Measurements from ENCODE around the gene IGF2. TPM values are rescaled to one million over a fixed set of nuclear protein-coding genes. Genes with fewer than 3 reads are reported as not detected.

Gene IGF2
- total and polyA plus RNA-seq, 2 donors (not counting 3 experiments of a cell fraction or from before 2014, with no cell fraction given), result 5.7 to 21.0 TPM

DNA sequence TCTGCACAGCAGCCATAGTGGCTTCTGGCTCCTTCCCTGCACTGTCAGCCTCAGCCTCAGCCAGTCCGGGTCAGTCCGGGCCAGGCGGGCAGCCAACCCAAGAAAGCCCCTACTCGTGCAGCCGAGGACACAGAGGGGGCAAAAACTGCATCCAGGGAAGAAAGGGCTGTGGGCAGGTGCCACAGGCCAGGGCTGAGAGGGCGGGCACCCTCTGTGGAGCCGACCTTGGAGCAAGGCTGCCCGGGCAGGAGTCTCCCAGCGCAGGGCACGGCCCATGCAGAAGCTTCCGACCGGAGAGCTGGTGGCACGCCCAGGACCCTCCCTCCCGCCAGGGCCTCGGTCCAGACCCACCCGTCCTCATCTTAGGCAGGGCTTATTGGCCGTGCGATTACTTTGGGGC lies 42.9 kb upstream of the IGF2 start:
- no TSS peak for BruUV-seq (replicated peaks)
- H3K4me3 ChIP-seq (replicated peaks in 1 of 3; ENCODE audit: insufficient read depth in 1 of 3, low read depth in 1 of 3, low read length in 3 of 3), result no peak overlapping the region
- H3K27ac ChIP-seq (ENCODE audit: insufficient read depth, low read depth, low read length), result no peak overlapping the region
- no peak for FAIRE-seq
- no peaks in the 10 kb centered on the region for H3K36me3 ChIP-seq (ENCODE audit: control insufficient read depth in 2 of 2, extremely low read depth in 1 of 2, insufficient read depth in 2 of 2, low read length in 2 of 2)
- H3K4me1 ChIP-seq (ENCODE audit: control insufficient read depth, extremely low read depth, insufficient read depth, low read length), result no peaks in the 10 kb centered on the region
- no peaks in the 10 kb centered on the region for H3K79me2 ChIP-seq (ENCODE audit: control insufficient read depth, insufficient read depth, low read length)
- no peaks in the 10 kb centered on the region for H3K9me3 ChIP-seq (replicated peaks; ENCODE audit: control insufficient read depth, insufficient read depth, low read length)
- H3K9ac ChIP-seq (replicated peaks; ENCODE audit: extremely low read depth, insufficient read depth, low read length), result no peak overlapping the region
- H3K4me2 ChIP-seq (ENCODE audit: insufficient read depth, low read length), result no peak overlapping the region
- no peak overlapping the region for H2AFZ ChIP-seq (ENCODE audit: low read depth, low read length)
- ChIA-PET CTCF (no interaction called here), POLR2A (no interaction called here)
- dilution Hi-C loops (cut with MboI; ENCODE audit: extremely low pct_ligation_motif_present, low sequenced_read_pairs) (no loop called here), intact Hi-C loops (cut with micrococcal nuclease) (no loop called here)
- no peaks in the 10 kb centered on the region for H3K9me1 ChIP-seq (replicated peaks; ENCODE audit: control insufficient read depth, extremely low read depth, insufficient read depth, low read length)
- H4K20me1 ChIP-seq (replicated peaks; ENCODE audit: control insufficient read depth, extremely low read depth, insufficient read depth, low read length), result no peaks in the 10 kb centered on the region
- H3K27me3 ChIP-seq (ENCODE audit: control insufficient read depth in 2 of 2, insufficient read depth in 2 of 2, low read length in 2 of 2), result no peaks in the 10 kb centered on the region
- TF ChIP-seq FOS (IDR thresholded peaks at IDR 0.05; ENCODE audit: borderline replicate concordance, insufficient read depth, low read length) (no peak), MYC (IDR thresholded peaks at IDR 0.05; ENCODE audit: low read depth, low read length) (no peak), POLR2A (IDR thresholded peaks at IDR 0.05; ENCODE audit: low read depth, low read length) (no peak)
- DNase-seq (ENCODE audit: low read depth, low spot score), result no peak

- Histone ChIP-seq H3K36me3 (ENCODE audit: control insufficient read depth in 2 of 2, extremely low read depth in 1 of 2, insufficient read depth in 2 of 2, low read length in 2 of 2) (no peaks in the 10 kb centered on the region), H3K9me1 (replicated peaks; ENCODE audit: control insufficient read depth, extremely low read depth, insufficient read depth, low read length) (no peaks in the 10 kb centered on the region), H4K20me1 (replicated peaks; ENCODE audit: control insufficient read depth, extremely low read depth, insufficient read depth, low read length) (no peaks in the 10 kb centered on the region), H2AFZ (ENCODE audit: low read depth, low read length) (no peak overlapping the region), H3K9ac (replicated peaks; ENCODE audit: extremely low read depth, insufficient read depth, low read length) (no peak overlapping the region), H3K27ac (ENCODE audit: insufficient read depth, low read depth, low read length) (no peak overlapping the region), H3K79me2 (ENCODE audit: control insufficient read depth, insufficient read depth, low read length) (no peaks in the 10 kb centered on the region), H3K9me3 (replicated peaks; ENCODE audit: control insufficient read depth, insufficient read depth, low read length) (no peaks in the 10 kb centered on the region), H3K4me3 (replicated peaks in 1 of 3; ENCODE audit: insufficient read depth in 1 of 3, low read depth in 1 of 3, low read length in 3 of 3) (no peak overlapping the region), H3K27me3 (ENCODE audit: control insufficient read depth in 2 of 2, insufficient read depth in 2 of 2, low read length in 2 of 2) (no peaks in the 10 kb centered on the region), H3K4me1 (ENCODE audit: control insufficient read depth, extremely low read depth, insufficient read depth, low read length) (no peaks in the 10 kb centered on the region), H3K4me2 (ENCODE audit: insufficient read depth, low read length) (no peak overlapping the region)
- FAIRE-seq (no peak), DNase-seq (ENCODE audit: low read depth, low spot score) (no peak)
- dilution Hi-C loops (cut with MboI; ENCODE audit: extremely low pct_ligation_motif_present, low sequenced_read_pairs), result no loop called here
- ChIA-PET POLR2A (no interaction called here), CTCF (no interaction called here)
- intact Hi-C loops (cut with micrococcal nuclease), result no loop called here
- TF ChIP-seq POLR2A (IDR thresholded peaks at IDR 0.05; ENCODE audit: low read depth, low read length) (no peak), EZH2 (IDR thresholded peaks at IDR 0.05; ENCODE audit: borderline replicate concordance, low read depth, low read length, severe bottlenecking) (no peak), JUN (IDR thresholded peaks at IDR 0.05; ENCODE audit: borderline replicate concordance, insufficient read depth, insufficient read length, low read depth) (no peak), MYC (IDR thresholded peaks at IDR 0.05; ENCODE audit: low read depth, low read length) (no peak), FOS (IDR thresholded peaks at IDR 0.05; ENCODE audit: borderline replicate concordance, insufficient read depth, low read length) (no peak), POLR2AphosphoS5 (IDR thresholded peaks at IDR 0.05; ENCODE audit: insufficient read depth, low read depth, low read length) (no peak), MAX (IDR thresholded peaks at IDR 0.05; ENCODE audit: insufficient read depth, insufficient read length) (no peak), GATA2 (IDR thresholded peaks at IDR 0.05; ENCODE audit: insufficient read depth, insufficient read length, low read depth, low read length) (no peak)
- TF ChIP-seq, protein P1, sequence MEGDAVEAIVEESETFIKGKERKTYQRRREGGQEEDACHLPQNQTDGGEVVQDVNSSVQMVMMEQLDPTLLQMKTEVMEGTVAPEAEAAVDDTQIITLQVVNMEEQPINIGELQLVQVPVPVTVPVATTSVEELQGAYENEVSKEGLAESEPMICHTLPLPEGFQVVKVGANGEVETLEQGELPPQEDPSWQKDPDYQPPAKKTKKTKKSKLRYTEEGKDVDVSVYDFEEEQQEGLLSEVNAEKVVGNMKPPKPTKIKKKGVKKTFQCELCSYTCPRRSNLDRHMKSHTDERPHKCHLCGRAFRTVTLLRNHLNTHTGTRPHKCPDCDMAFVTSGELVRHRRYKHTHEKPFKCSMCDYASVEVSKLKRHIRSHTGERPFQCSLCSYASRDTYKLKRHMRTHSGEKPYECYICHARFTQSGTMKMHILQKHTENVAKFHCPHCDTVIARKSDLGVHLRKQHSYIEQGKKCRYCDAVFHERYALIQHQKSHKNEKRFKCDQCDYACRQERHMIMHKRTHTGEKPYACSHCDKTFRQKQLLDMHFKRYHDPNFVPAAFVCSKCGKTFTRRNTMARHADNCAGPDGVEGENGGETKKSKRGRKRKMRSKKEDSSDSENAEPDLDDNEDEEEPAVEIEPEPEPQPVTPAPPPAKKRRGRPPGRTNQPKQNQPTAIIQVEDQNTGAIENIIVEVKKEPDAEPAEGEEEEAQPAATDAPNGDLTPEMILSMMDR (IDR thresholded peaks at IDR 0.05; ENCODE audit: extremely low read depth in 1 of 2, insufficient read depth in 1 of 2, low read depth in 1 of 2, low read length in 2 of 2), result no peak
- no TSS peak for BruUV-seq (replicated peaks)
Measured at GRCh38 chr11:2180789-2181370, 41.7 kb upstream of the IGF2 start.
